Measurements from ENCODE around the gene RNF150.

Gene RNF150

DNA sequence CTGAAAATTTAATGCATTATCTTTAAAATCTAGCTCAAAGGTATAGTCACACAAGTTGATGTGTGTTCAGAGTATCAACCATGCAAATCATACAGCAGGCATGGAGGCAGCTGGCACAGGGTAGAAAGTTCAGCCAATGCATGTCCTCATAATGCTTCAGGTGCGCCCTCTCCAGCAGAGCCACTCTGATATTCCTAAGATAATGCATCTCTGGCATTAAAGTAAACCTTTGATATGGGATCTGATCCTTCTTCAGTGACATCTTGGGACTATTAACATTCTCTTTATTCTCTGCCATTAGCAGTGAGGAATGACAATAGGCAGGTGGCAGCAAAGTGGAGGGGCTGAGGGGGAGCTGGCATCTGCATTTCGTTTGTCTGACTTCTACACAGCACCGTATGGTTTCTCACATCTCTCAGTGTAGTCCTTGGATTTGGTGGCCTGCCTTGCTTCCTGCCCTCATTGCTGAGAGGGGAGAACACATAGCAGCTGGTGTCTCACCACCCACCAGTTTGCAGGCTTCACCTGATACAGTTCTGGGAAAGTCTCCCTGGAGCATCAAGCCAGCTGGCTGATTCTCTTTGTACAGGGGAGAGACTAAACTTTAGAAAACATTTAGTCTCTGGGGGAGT, 208.4 kb downstream of the RNF150 start:
- no peak for DNase-seq (ENCODE audit: low spot score)

DNA sequence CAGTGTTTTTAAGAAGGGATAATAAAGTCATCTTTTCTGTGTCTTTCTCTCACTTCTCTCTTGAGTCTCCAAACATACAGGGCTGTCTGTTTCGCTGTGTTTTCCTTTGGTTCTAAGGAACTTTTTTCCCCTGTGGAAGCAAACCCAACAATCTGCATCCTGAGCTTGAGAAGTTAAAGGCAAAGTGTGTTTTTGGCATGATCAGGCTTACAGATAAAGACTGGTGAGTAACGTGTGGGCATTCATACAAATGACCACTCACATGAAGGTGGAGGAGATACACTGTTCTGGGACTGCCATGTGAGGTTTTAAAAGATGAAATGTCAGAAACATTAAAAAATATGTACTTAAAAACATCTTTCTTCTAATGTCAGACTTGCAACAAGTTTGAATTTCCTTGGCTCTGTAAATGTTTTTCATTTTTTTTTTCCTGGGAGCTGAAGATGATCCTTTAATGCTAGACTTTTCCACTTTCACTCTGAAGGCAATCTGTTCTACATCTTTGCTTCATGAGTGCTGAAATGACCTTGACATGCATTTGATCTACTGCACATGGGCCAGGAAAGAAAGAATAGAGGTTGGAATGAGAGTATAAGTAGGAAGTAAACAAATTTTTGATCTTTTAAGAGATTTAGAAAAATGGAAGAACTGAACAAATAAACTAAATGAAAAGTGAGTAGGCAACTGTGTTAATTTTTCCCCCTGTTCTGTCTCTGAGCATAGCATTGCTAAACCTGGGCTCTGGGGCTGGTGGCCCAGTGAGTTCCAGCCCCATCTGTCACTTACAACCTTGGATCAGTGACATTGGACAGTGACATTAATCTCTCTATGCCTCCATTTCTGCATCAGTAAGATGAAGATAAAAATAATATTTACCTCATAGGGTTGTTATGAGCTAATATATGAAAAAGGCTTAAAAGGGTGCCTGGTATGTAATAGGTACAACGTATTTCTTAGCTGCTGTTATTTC, 226.0 kb downstream of the RNF150 start:
- no peak for DNase-seq (ENCODE audit: low spot score)

- DNase-seq (ENCODE audit: low spot score): peak; percentile 43
Observed at GRCh38 chr4:140904904-140905303, 228.4 kb downstream of the RNF150 start.

DNA sequence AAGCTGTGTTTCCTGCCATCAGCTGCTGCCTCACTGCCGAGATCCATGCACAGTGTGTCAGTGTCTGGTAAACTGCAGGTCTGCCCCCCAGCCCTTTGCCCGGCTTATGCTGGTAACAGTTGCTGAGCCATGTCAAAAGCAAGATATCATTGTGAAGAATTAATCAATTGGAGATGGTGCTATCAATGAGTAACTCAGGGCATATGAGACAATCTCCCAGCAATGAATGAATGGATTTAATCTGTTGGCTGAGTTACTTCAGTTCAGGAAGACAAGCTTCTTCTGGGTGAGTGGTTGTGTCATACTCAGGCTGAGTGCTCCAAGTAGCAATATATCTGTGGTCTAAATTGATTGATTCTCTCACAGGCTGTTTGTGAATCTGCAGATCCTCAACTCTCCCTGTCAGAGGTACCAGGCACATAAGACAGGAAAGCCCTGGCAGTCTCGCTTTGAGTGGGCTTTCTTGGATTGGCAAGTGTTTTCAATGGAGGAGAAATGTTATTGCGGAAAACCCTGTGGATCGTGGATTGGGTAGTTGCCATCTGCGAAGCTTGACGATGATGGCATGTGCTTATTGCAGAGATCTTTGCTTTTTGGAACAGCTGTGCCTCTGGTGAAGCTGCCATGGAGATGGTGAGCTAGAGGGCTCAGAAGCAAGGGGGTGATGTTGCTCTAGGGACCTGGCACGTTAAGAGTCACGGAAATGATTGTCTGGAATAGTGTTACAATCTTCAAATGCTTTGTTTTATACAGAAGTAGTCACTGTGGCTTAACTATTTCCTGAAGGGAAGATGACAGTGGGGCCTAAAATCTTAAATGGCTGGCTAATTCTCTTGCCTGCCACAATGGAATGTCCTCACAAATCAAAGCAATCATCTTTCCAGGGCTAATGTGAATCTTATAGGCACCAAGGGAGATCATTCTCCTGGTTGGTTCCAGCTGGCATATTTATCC, 229.5 kb downstream of the RNF150 start:
- DNase-seq (ENCODE audit: low spot score): no peak

GRCh38 chr4:140901736-140902336, 231.4 kb downstream of the RNF150 start:
- no peak for DNase-seq (ENCODE audit: low spot score)

- no peak for DNase-seq (ENCODE audit: low spot score)
Observed at GRCh38 chr4:140893939-140894338, 239.3 kb downstream of the RNF150 start.

DNA sequence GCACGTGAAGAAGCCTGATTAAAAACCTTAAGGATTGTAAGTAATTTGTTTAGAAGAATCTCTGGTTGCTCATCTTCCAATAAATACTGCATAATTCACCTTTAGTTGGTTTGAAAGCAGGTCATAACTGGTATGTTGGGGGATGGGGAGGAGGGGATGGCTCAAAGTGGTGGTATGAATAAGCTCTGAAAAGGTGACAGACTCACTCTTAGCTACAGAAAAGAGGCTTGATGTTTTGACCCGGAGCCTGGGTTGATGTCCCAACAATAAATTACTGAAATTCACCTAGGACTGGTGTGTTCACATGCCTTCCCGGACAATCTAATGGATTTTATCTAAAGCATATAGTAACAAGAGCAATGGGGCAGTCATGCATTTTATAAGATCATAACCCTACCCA, 245.2 kb downstream of the RNF150 start:
- DNase-seq (ENCODE audit: low spot score): no peak

DNA sequence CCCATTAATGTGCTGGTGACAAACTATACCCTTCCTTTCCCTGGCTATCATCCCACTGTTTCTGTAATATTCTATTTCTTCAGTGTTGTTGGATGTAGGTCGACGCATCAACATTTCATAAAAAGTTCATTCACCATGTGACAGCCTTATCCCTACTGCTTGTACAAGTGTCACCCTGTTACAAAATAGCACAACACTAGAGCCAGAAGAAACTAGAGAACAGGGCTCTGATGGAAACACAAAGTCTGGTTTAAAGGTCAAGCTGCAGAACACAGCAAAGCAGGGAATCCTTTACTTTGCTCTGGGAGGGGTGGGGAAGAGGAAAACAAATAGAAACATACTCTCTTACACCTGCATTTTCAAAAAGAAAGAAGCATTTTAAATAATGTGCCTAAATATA, 245.8 kb downstream of the RNF150 start:
- no peak for DNase-seq (ENCODE audit: low spot score)

GRCh38 chr4:140884431-140885058, 248.7 kb downstream of the RNF150 start:
- DNase-seq (ENCODE audit: low spot score): peak; percentile 11

DNA sequence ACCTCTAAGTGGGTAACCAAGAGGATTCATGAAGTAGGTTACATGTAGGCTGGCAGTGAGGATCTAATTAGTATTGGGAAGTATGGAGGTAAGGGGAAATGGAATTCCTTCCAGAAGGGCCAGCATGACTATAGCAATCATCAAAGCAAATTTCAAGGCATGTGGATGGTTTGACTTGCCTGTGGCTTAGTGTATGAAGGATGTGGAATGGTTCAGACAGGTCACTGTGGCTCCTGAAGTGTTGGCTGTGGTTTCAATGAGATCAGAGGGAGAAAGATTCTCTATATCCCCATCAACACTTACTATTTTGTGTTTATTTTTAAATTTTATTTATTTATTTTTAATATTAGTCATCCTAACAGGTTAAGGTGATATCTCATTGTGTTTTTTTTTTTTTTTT, 255.5 kb downstream of the RNF150 start:
- DNase-seq (ENCODE audit: low spot score): no peak

DNA sequence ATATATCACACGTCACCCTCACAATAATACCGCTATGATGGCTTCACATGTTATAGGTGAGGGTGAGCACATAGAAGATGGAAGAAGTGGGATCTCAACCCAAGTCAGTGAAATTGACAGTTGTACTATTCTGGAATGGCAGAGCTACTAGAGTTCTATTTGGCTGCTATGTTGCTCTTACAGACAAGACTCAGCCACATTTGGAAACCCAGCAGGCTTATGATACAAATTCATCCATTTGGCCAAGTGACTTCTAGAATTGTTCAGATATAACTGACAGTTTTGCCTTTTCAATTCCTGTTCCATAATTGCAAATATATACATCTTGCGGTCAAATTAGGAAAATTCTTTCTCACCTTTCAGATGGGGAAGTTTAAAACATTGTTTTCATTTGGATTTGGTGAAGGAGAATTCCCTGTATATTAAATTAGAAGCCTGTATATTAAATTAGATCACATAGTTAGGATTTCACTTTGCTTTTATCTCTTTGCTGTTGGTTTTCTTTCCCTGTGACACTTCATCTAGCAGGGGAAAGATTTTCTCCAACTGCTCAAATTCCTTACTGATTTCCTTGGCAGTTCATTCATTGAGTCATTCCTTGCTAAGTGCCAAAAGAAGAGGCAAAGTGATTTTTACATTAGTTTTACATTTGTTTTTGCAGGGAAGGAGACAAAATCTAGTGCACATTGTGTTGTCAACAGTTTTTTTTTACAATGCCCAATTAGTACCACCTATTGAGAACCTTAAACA, 256.5 kb downstream of the RNF150 start:
- no peak for DNase-seq (ENCODE audit: low spot score)

DNA sequence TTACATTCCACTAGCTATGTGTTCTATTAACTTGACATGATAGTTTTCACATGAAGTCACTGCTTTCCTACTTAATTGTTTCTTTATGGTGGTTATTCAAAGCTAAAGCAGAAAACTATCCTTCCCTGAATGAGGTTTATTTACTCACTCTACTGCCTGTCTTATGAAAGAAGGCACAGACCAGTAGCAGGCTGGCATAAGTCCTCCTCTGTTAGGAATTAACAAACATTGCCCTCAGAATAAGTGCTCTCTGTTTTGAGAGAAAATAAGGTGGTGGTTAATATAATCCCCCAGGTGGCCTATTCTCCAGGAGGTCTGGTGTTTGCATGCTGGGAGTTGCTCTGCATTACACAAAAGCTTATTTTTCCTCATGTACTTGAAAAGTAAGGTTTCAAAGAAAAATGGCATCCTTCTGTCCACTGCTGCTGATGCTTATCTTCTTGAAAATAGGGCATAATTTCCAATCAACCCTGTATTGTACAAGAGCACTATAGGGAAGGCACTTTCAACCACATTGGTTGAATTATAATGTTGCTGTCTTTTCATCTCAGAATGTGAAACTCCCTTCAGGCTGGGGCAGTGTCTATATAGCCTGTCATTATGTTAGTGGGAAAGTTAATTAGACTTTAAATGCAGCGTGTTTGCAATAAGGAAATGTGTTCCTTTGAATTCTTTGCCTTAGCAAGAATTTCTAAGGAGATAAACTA, 257.4 kb downstream of the RNF150 start:
- DNase-seq (ENCODE audit: low spot score): no peak

GRCh38 chr4:140874056-140874455, 259.2 kb downstream of the RNF150 start:
- DNase-seq (ENCODE audit: low spot score): no peak

DNA sequence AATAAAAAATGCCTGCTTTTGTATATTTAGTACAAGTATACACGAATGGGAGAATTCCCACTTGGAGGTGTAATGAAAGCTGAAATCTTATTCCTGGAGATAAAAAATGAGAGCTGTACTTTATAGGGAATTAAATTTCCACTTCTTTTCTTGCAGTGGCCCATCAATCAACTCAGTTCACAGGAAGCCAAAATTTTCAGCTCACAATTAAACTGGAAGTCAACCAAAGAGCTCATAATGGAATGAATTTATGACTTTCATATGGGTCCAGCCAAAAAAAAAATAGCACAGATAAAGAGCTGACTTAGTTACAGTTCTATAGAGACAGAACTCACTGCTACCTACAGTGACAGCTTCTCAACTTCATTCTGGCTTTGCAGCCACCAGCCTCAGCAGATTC, 261.9 kb downstream of the RNF150 start:
- DNase-seq (ENCODE audit: low spot score): no peak

DNA sequence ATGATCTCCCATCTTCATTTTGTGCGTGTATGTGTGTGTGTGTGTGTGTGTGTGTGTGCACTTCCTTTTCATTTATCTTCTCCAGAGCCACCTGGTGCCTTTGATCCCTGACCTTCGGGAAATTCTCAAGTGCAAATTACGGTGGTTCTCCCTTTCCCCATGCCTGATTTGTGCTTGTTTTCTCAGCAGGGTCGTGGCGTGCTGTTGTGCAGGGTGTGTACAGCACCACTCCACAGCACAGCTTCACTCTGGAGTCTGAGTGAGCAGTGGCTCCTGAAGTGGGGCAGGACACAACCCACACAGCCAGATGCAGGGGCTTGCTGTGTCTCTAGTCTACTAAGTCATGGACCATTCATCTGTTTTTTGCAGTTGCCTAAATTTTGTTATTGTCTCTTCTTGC, 262.8 kb downstream of the RNF150 start:
- no peak for DNase-seq (ENCODE audit: low spot score)

DNA sequence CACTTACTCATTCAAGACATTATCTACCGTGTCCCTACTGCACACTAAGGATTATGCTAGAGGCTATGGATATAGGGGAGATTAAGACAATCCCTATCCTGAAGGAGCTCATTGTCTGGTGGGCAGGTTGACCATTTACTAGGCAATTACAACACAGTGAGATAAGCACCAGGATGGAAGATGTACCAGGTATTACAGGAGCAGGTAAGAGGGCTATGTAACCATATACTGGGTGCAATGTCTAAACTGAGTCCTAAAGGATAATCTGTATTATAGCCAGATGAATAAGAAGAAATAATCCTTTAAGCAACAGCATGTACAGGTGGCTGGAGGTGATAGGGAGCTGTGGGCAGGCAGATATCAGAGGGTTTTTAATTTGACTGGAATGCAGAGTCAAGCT, 263.8 kb downstream of the RNF150 start:
- DNase-seq (ENCODE audit: low spot score): no peak

DNA sequence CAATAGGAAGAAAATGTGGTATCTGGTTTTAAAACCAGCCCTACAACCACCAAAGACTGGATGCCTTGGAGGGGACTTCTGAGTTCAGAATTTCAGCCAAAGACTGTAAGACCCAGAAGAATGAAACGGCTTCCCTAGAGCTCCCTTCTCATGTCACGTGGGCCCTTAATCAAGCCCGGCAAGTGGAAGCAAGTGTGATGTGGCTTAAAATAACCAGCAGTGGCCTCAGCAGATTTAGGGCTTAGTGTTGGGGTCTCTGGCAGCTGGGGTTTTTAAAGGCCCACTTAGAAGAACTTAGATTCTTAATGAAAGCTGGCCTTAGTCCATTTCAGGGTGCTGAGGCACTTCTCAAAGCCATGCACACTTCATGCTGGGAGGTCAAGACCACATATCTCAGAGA, 265.9 kb downstream of the RNF150 start:
- no peak for DNase-seq (ENCODE audit: low spot score)

DNA sequence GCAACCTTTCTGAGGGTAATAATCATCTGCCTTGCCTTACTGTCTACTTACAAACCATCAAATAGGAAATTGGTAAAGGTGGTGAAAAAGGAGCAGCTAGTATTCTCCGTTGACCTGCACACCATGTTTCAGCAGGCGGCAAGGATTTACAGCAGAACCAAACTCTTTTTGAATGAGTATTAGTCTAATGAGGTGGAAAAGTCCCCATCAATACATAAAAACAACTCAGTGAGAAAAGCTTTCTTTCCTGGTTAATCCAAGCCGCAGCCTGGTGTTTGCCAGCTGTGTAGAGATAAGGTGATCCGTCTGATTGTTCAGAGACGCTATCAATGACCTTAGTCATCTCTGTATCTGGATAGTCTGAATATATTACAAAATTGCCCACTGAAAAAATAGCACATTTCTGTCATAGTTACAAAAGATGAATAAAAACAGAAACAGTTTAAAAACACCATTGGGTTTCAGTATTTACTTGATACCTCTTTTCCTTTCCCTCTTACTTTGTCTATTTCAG, 266.7 kb downstream of the RNF150 start:
- no peak for DNase-seq (ENCODE audit: low spot score)

Data from putamen (tissue), 1 donor.